Muscle of leg (tissue), 11 donors: ENCODE measurements around the gene ADRB1. TPM values are rescaled to one million over a fixed set of nuclear protein-coding genes. Genes with fewer than 3 reads are reported as not detected.

Source experiments
- DNase-seq: peaks from one replicate; pipeline ENCODE4 v3.0.0; 2013
- H3K27ac ChIP-seq: one replicate; pipeline ENCODE4 v1.5.1; 2013; ENCODE audit warnings: mild to moderate bottlenecking, low read length, control low read depth
- H3K27me3 ChIP-seq: one replicate; pipeline ENCODE4 v1.6.1; 2013; ENCODE audit warnings: low read length; ENCODE audit not compliant: control insufficient read depth, insufficient read depth
- H3K36me3 ChIP-seq: one replicate; pipeline ENCODE4 v1.6.1; 2013; ENCODE audit warnings: low read length; ENCODE audit not compliant: control insufficient read depth, insufficient read depth
- H3K4me1 ChIP-seq: one replicate; pipeline ENCODE4 v1.6.1; 2013; ENCODE audit warnings: low read length; ENCODE audit not compliant: control insufficient read depth, insufficient read depth
- H3K4me3 ChIP-seq: one replicate; pipeline ENCODE4 v1.5.1; 2013; ENCODE audit warnings: low read length, control low read depth
- H3K9me3 ChIP-seq: replicated peaks from 2 replicates; pipeline ENCODE4 v1.6.1; 2013; ENCODE audit warnings: low read depth, low read length; ENCODE audit not compliant: control insufficient read depth
- WGBS: methylation state at CpG from one replicate; pipeline ENCODE4 v1.1.5; 2013; ENCODE audit warnings: missing lambda C conversion rate; ENCODE audit not compliant: insufficient coverage; 5-methylcytosine and 5-hydroxymethylcytosine counted together
- polyA plus RNA-seq, 8 donors: library from polyadenylated mRNA; unstranded; fragments of 120-200 nt; gene quantifications; one replicate each; pipeline versions ENCODE4 v1.2.1 to v1.2.3, GENCODE V29; 2013; ENCODE audit warnings: inconsistent platforms in 1 of 8, low replicate concordance in 1 of 8; ENCODE audit not compliant: insufficient read length in 8 of 8, insufficient read depth in 1 of 8
- total RNA-seq: library from RNA; stranded (reverse); fragments of 120-200 nt; gene quantifications from one replicate; pipeline ENCODE4 v1.2.4, GENCODE V29; 2013

Gene ADRB1
- total and polyA plus RNA-seq, 9 donors: 0.05 to 0.20 (median 0.08) TPM; not detected in 1

DNA sequence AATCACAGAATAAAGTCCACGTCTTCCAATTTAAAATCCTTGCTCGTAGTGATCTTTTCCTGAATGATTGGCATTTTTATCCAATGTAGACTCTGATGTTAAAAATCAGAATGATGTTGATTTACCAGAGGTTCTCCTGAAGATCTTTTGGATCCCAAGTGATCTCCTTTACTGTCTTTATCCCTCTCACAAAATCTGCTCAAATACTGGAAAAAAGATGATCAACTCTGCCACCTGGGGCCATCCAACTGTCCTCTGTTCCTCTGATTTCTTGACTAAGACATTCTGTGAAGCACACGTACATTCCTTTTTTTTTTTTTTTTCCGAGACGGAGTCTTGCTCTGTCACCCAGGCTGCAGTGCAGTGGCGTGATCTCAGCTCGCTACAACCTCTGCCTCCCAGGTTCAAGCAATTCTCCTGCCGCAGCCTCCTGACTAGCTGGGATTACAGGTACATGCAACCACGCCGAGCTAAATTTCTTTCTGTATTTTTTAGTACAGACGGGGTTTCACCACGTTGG, 18.0 kb upstream of the ADRB1 start:
- H3K4me3 ChIP-seq: no peak overlapping the region
- 91% methylated on average over 9 of the region's 12 CpGs for WGBS
- no peaks in the 10 kb centered on the region for H3K36me3 ChIP-seq
- peaks cover 5% of the 10 kb centered on the region for H3K27me3 ChIP-seq
- H3K27ac ChIP-seq: no peak overlapping the region
- H3K4me1 ChIP-seq: peaks cover 8% of the 10 kb centered on the region
- DNase-seq: no peak
- no peaks in the 10 kb centered on the region for H3K9me3 ChIP-seq

DNA sequence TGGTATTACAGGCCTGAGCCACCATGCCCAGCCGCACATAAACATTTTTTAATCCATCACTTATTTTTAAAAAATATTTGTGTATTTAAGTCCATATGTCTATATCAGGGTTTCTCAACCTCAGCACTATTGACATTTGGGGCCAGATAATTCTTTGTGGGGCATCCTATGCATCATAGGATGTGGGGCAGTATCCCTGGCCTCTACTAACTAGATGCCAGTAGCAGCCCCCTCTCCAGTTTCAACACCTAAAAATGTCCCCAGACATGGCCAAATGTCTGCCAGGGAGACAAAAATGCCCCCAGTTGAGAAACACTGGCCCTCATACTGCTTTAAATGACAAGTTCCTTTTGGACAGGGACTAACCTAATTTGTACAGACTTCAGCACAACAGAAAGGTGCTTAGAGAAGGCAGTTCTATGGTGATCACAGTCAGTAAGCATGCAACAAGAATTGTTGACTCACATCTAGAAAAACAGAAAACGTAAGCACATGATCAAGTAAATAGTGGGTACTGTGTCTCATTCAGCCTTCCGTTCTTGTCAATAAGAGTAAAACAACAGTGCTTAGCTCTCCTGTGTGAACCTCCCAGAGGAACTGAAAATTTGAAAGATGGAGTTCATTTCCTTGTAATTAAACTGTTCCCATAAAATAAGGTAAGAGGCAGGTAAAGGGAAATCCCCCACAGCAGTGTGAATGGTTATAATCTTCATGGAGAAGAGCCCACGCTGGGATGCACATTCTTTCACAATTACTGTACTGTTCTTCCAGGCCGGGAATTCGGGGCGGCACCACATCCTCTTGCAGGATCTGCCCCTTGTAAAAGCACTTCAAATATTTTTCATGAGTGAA, 17.3 kb upstream of the ADRB1 start:
- no peak overlapping the region for H3K27ac ChIP-seq
- H3K27me3 ChIP-seq: peaks cover 8% of the 10 kb centered on the region
- no peak overlapping the region for H3K4me3 ChIP-seq
- H3K36me3 ChIP-seq: no peaks in the 10 kb centered on the region
- H3K4me1 ChIP-seq: peaks cover 8% of the 10 kb centered on the region
- WGBS: no CpG with 5 or more reads among the region's 7 CpGs
- no peaks in the 10 kb centered on the region for H3K9me3 ChIP-seq
- DNase-seq: no peak

DNA sequence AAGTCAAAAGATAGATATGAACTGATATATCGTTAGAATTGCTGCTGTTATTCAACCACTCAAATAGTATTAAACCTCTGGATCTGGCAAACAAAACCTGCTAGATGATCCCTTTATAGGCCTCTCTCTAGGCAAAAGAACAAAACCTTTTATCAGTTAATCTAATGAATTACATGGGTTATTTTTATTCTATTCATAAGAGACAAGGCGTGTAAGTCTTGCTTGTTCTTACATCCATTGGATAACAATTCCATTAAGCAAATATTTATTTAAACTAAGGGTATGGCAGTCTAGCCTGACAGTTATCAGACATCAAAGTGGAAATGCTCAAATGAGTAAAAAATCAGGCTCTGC, 16.6 kb upstream of the ADRB1 start:
- no peak overlapping the region for H3K27ac ChIP-seq
- peaks cover 8% of the 10 kb centered on the region for H3K27me3 ChIP-seq
- peaks cover 7% of the 10 kb centered on the region for H3K4me1 ChIP-seq
- no peak overlapping the region for H3K4me3 ChIP-seq
- DNase-seq: no peak
- H3K36me3 ChIP-seq: no peaks in the 10 kb centered on the region
- WGBS: no CpG with 5 or more reads among the region's 2 CpGs
- no peaks in the 10 kb centered on the region for H3K9me3 ChIP-seq

- no peaks in the 10 kb centered on the region for H3K9me3 ChIP-seq
- no peaks in the 10 kb centered on the region for H3K36me3 ChIP-seq
- no peak overlapping the region for H3K27ac ChIP-seq
- peaks cover 8% of the 10 kb centered on the region for H3K27me3 ChIP-seq
- DNase-seq: no peak
- no peak overlapping the region for H3K4me3 ChIP-seq
- 71% methylated on average over 3 of the region's 3 CpGs for WGBS
- H3K4me1 ChIP-seq: peaks cover 4% of the 10 kb centered on the region
These were observed 15.7 kb upstream of the ADRB1 start for GRCh38 chr10:114027951-114028350.

DNA sequence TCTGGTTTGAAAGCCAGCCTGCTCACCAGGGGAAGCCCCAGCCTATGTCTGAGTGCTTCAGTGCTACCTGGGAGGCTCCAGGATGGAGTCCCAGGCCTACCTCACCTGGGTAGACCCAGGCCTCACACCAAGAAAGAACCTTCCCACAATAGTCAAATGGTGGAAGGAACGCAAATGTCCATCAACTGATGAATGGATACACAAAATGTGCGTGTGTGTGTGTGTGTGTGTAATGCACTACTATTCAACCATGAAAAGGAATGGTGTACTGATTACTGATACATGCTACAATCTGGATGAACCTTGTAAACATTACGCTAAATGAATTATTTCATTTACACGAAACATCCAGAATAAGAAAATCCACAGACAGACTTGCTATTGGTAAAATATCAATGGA, 15.2 kb upstream of the ADRB1 start:
- H3K27ac ChIP-seq: no peak overlapping the region
- no CpG with 5 or more reads among the region's 4 CpGs for WGBS
- DNase-seq: no peak
- H3K4me3 ChIP-seq: no peak overlapping the region
- H3K9me3 ChIP-seq: no peaks in the 10 kb centered on the region
- peaks cover 8% of the 10 kb centered on the region for H3K27me3 ChIP-seq
- peaks cover 4% of the 10 kb centered on the region for H3K4me1 ChIP-seq
- no peaks in the 10 kb centered on the region for H3K36me3 ChIP-seq

DNA sequence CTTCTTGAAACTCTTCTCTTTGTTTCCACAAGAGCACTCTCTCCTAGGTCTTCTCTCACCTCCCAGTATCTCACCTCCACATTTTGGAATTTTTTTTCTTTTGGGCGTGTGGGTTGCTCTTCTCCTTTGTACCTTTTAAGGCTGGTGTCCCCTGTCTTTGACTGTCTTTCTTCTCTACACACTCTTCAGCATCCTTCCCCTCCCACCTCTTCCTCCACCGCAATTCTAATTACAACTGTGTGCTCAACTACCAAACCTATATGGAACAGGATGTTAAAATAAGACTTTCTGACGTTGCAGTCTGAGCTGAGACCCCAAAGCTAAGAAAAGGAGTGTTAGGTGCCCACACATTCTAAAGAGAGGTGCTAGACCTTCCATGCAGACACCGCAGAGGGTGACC, 14.0 kb upstream of the ADRB1 start:
- Histone ChIP-seq H3K27me3 (peaks cover 8% of the 10 kb centered on the region), H3K27ac (no peak overlapping the region), H3K4me3 (no peak overlapping the region), H3K9me3 (no peaks in the 10 kb centered on the region), H3K36me3 (no peaks in the 10 kb centered on the region), H3K4me1 (peaks cover 4% of the 10 kb centered on the region)
- DNase-seq: no peak
- 100% methylated on average over 1 of the region's 4 CpGs for WGBS

- Histone ChIP-seq H3K27me3 (peaks cover 6% of the 10 kb centered on the region), H3K4me3 (no peak overlapping the region), H3K27ac (no peak overlapping the region), H3K9me3 (no peaks in the 10 kb centered on the region), H3K4me1 (no peaks in the 10 kb centered on the region), H3K36me3 (no peaks in the 10 kb centered on the region)
- no peak for DNase-seq
- WGBS: 70% methylated on average over 5 of the region's 6 CpGs
These were observed 13.5 kb upstream of the ADRB1 start for GRCh38 chr10:114030140-114030539.

DNA sequence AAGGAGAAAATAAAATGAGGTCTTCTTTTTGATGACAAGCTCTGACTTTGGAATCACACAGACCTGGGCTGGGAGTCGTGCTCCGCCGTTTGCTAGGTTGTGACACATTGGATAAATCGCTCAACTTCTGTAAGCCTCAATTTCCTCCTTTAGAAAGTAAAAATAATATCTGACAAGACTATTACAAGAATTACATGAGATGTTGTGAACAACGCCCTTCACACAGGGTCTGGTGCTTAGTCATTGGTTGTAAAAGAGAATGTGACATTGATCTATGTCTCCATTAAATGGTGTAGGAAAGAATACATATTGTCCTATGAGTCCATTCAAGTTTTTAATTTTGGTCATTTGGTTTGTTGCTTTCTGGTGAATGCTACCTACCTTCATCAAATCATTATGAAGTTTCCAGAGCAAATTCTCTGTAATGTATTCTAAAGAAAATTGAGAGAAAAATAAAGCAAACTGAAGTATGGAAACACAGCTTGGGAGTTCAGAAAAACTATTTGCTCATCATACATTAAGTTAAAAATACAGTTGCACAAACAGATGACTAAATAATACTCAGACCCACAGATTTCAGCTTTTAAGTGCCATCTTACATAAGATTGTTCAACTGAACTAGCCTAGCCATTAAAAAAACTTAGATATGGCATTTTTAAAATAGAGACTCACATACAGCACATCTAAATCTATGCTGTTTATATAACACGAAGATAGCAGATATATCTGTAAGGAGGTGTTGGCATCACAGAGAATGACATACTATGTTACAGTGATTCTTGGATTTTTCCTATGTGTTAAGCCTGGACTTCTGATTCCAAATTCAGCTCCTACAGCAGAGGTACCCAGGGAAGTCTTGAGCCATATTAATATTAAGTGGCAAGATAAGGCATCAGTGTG, 12.3 kb upstream of the ADRB1 start:
- no peak for DNase-seq
- WGBS: no CpG with 5 or more reads among the region's 6 CpGs
- Histone ChIP-seq H3K9me3 (no peaks in the 10 kb centered on the region), H3K36me3 (no peaks in the 10 kb centered on the region), H3K27ac (no peak overlapping the region), H3K27me3 (peaks cover 6% of the 10 kb centered on the region), H3K4me3 (no peak overlapping the region), H3K4me1 (no peaks in the 10 kb centered on the region)

DNA sequence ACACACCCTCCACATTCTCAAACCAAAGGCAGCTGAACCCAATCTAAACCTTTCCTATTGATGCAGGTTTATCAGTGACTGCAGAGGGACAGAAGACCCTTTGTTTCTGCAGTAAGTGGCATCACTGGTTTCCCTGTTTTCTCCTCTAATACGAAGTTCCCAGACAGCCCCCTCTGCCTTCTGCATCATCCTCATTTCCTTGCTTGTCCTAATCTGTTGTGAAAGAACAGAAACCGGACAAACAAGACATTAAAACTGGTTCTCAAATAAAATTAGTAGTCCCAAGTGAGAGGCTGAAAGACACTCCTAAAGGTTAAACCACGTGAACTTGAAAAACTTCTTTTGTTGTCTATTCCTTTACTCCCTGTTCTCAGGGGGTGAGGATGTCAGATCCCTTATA, 10.1 kb upstream of the ADRB1 start:
- no peaks in the 10 kb centered on the region for H3K36me3 ChIP-seq

More for the DNA sequence above, 10.1 kb upstream of the ADRB1 start:
- 71% methylated on average over 1 of the region's 3 CpGs for WGBS
- no peak for DNase-seq
- Histone ChIP-seq H3K9me3 (no peaks in the 10 kb centered on the region), H3K4me1 (no peaks in the 10 kb centered on the region), H3K4me3 (no peak overlapping the region), H3K27ac (no peak overlapping the region), H3K27me3 (peaks cover 8% of the 10 kb centered on the region)
